ENCODE results near the gene PLD6. TPM values are rescaled to one million over a fixed set of nuclear protein-coding genes. Genes with fewer than 3 reads are reported as not detected.

Gene PLD6
- polyA plus RNA-seq, 1 donor (not counting 4 experiments of a cell fraction or from before 2014, with no cell fraction given), result 1.6 TPM

- no peak overlapping the region for H3K4me3 ChIP-seq (ENCODE audit: control insufficient read depth in 2 of 3, extremely low read depth in 1 of 3, insufficient read depth in 2 of 3, low read depth in 1 of 3, low read length in 3 of 3)
- no peaks in the 10 kb centered on the region for H4K20me1 ChIP-seq (ENCODE audit: control insufficient read depth, extremely low read depth, insufficient read depth, low read length)
- H3K4me1 ChIP-seq (ENCODE audit: control insufficient read depth, extremely low read depth, insufficient read depth, low read length), result no peaks in the 10 kb centered on the region
- H3K4me2 ChIP-seq (ENCODE audit: control insufficient read depth, extremely low read depth, insufficient read depth, low read depth, low read length), result no peak overlapping the region
- H3K9ac ChIP-seq (ENCODE audit: control insufficient read depth, extremely low read depth, insufficient read depth, low read length), result no peak overlapping the region
- H3K27ac ChIP-seq (ENCODE audit: control insufficient read depth, insufficient read depth, low read length), result no peak overlapping the region
- FAIRE-seq (no peak), DNase-seq (ENCODE audit: low read depth, low spot score) (no peak)
- no peaks in the 10 kb centered on the region for H3K9me3 ChIP-seq (ENCODE audit: control insufficient read depth, low read depth, low read length)
- H3K9me1 ChIP-seq (ENCODE audit: control insufficient read depth, extremely low read depth, insufficient read depth, low read length), result no peaks in the 10 kb centered on the region
- TF ChIP-seq, protein P1, sequence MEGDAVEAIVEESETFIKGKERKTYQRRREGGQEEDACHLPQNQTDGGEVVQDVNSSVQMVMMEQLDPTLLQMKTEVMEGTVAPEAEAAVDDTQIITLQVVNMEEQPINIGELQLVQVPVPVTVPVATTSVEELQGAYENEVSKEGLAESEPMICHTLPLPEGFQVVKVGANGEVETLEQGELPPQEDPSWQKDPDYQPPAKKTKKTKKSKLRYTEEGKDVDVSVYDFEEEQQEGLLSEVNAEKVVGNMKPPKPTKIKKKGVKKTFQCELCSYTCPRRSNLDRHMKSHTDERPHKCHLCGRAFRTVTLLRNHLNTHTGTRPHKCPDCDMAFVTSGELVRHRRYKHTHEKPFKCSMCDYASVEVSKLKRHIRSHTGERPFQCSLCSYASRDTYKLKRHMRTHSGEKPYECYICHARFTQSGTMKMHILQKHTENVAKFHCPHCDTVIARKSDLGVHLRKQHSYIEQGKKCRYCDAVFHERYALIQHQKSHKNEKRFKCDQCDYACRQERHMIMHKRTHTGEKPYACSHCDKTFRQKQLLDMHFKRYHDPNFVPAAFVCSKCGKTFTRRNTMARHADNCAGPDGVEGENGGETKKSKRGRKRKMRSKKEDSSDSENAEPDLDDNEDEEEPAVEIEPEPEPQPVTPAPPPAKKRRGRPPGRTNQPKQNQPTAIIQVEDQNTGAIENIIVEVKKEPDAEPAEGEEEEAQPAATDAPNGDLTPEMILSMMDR (optimal IDR thresholded peaks at IDR 0.05 in 1 of 3, IDR thresholded peaks at IDR 0.05 in 1 of 3, conservative IDR thresholded peaks at IDR 0.05 in 1 of 3; ENCODE audit: extremely low read depth in 1 of 3, insufficient read depth in 2 of 3, low read length in 3 of 3), result no peak
- TF ChIP-seq EZH2 (IDR thresholded peaks at IDR 0.05; ENCODE audit: low read length), result no peak
- H2AFZ ChIP-seq (ENCODE audit: control insufficient read depth, low read length), result no peak overlapping the region
- no peaks in the 10 kb centered on the region for H3K79me2 ChIP-seq (ENCODE audit: control insufficient read depth, insufficient read depth, low read length)
- H3K27me3 ChIP-seq (ENCODE audit: control insufficient read depth, extremely low read depth, insufficient read depth, low read length), result no peaks in the 10 kb centered on the region
- peaks cover 54 to 72% of the 10 kb centered on the region in 2 experiments for H3K36me3 ChIP-seq (ENCODE audit: control insufficient read depth in 2 of 2, extremely low read depth in 1 of 2, insufficient read depth in 2 of 2, low read length in 2 of 2)
- dilution Hi-C loops (cut with MboI; ENCODE audit: extremely low pct_ligation_motif_present, low sequenced_read_pairs), result no loop called here
Measured at GRCh38 chr17:17164156-17164555, 42.0 kb downstream of the PLD6 start.

- H3K4me1 ChIP-seq (ENCODE audit: control insufficient read depth, extremely low read depth, insufficient read depth, low read length), result peaks cover 3% of the 10 kb centered on the region
- TF ChIP-seq, protein P1 (optimal IDR thresholded peaks at IDR 0.05 in 1 of 3, IDR thresholded peaks at IDR 0.05 in 1 of 3, conservative IDR thresholded peaks at IDR 0.05 in 1 of 3; ENCODE audit: extremely low read depth in 1 of 3, insufficient read depth in 2 of 3, low read length in 3 of 3), result no peak
- no peak for TF ChIP-seq EZH2 (IDR thresholded peaks at IDR 0.05; ENCODE audit: low read length)
- H3K36me3 ChIP-seq (ENCODE audit: control insufficient read depth in 2 of 2, extremely low read depth in 1 of 2, insufficient read depth in 2 of 2, low read length in 2 of 2), result peaks cover 47 to 66% of the 10 kb centered on the region in 2 experiments
- no peak overlapping the region for H3K27ac ChIP-seq (ENCODE audit: control insufficient read depth, insufficient read depth, low read length)
- no peak overlapping the region for H3K9ac ChIP-seq (ENCODE audit: control insufficient read depth, extremely low read depth, insufficient read depth, low read length)
- H4K20me1 ChIP-seq (ENCODE audit: control insufficient read depth, extremely low read depth, insufficient read depth, low read length), result no peaks in the 10 kb centered on the region
- no peak overlapping the region for H2AFZ ChIP-seq (ENCODE audit: control insufficient read depth, low read length)
- no peak overlapping the region for H3K4me2 ChIP-seq (ENCODE audit: control insufficient read depth, extremely low read depth, insufficient read depth, low read depth, low read length)
- H3K9me3 ChIP-seq (ENCODE audit: control insufficient read depth, low read depth, low read length), result no peaks in the 10 kb centered on the region
- FAIRE-seq (no peak), DNase-seq (ENCODE audit: low read depth, low spot score) (no peak)
- no peaks in the 10 kb centered on the region for H3K27me3 ChIP-seq (ENCODE audit: control insufficient read depth, extremely low read depth, insufficient read depth, low read length)
- dilution Hi-C loops (cut with MboI; ENCODE audit: extremely low pct_ligation_motif_present, low sequenced_read_pairs), result no loop called here
- H3K4me3 ChIP-seq (ENCODE audit: control insufficient read depth in 2 of 3, extremely low read depth in 1 of 3, insufficient read depth in 2 of 3, low read depth in 1 of 3, low read length in 3 of 3), result no peak overlapping the region
- H3K79me2 ChIP-seq (ENCODE audit: control insufficient read depth, insufficient read depth, low read length), result peaks cover 2% of the 10 kb centered on the region
- no peaks in the 10 kb centered on the region for H3K9me1 ChIP-seq (ENCODE audit: control insufficient read depth, extremely low read depth, insufficient read depth, low read length)
Measured at GRCh38 chr17:17161759-17162158, 44.4 kb downstream of the PLD6 start.
